Lower leg skin (tissue), 3 donors: Measurements from ENCODE around the gene OMP.

ENCODE experiments used
- CTCF ChIP-seq, 3 donors: fragments of 450-650 bp; IDR thresholded peaks; one replicate each; pipeline ENCODE4 v1.5.1; 2016; ENCODE audit warnings: antibody characterized with exemption in 3 of 3, mild to moderate bottlenecking in 3 of 3, moderate library complexity in 2 of 3
- POLR2A ChIP-seq, 2 donors: fragments of 450-650 bp; IDR thresholded peaks; one replicate each; pipeline ENCODE4 v1.6.1; 2016 to 2017; ENCODE audit warnings: antibody characterized with exemption in 2 of 2, mild to moderate bottlenecking in 1 of 2, moderate library complexity in 1 of 2

DNA sequence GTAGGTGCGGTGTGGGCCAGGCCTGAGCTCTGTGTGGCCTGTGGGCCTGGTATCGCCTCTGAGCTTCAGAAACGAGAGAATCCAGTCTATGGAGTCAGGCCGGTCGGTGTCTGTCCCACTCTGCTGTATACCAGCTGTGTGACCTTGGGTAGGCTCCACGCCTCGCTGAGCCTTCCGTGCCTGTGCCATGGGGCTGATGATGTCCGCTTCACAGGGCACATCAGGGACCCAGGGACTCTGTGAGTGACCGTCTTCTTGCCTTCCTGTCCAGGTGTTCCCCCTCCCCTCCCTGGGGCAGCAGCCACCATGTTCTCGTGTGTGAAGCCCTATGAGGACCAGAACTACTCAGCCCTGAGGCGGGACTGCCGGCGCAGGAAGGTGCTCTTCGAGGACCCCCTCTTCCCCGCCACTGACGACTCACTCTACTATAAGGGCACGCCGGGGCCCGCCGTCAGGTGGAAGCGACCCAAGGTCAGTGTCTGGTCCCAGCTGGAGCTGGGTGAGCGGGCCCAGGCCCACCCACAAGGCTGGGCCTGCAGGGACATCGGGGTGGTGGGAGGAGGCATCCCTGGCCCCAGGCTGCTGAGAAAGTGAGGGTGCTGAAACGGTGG lies 18.0 kb upstream of the OMP start:
- TF ChIP-seq CTCF (IDR thresholded peaks at IDR 0.05) (no peak), POLR2A (IDR thresholded peaks at IDR 0.05) (no peak)
